HG02884 (cell line): ENCODE results near the gene TOR4A.
A peak's percentile ranks its signal among the peaks of the same experiment; 100 is the strongest.

Experiments
- ATAC-seq: cut with Tn5 transposase; IDR thresholded peaks from one replicate; pipeline ENCODE4 v1.9.1; 2021; ENCODE audit warnings: mild to moderate bottlenecking, moderate library complexity; ENCODE audit not compliant: unreplicated experiment

Gene TOR4A

GRCh38 chr9:137277329-137278041, at the start of gene TOR4A:
TOR4A (plus strand) TSS chr9:137277726; CDS start chr9:137278690, 964 bp downstream.
- peak; percentile 73 for ATAC-seq

- no peak for ATAC-seq
Measured at GRCh38 chr9:137227853-137228505, 49.5 kb upstream of the TOR4A start.

- no peak for ATAC-seq
Measured at GRCh38 chr9:137228506-137228967, 49.0 kb upstream of the TOR4A start.

- ATAC-seq = no peak
Measured at GRCh38 chr9:137228968-137229896, 48.3 kb upstream of the TOR4A start.

GRCh38 chr9:137229903-137230704, 47.4 kb upstream of the TOR4A start:
- ATAC-seq = no peak

- ATAC-seq = no peak
Measured at GRCh38 chr9:137230705-137231371, 46.7 kb upstream of the TOR4A start, which contains the start of gene SLC34A3. SLC34A3 (plus strand) TSS chr9:137230901; CDS start chr9:137231703, 802 bp downstream.

GRCh38 chr9:137231372-137232039, 46.0 kb upstream of the TOR4A start:
- no peak for ATAC-seq

GRCh38 chr9:137232101-137232500, 45.4 kb upstream of the TOR4A start:
- ATAC-seq = no peak

- ATAC-seq = no peak
Measured at GRCh38 chr9:137232510-137232909, 45.0 kb upstream of the TOR4A start.

- no peak for ATAC-seq
Measured at GRCh38 chr9:137233143-137233980, 44.2 kb upstream of the TOR4A start.

- no peak for ATAC-seq
Measured at GRCh38 chr9:137234055-137234697, 43.4 kb upstream of the TOR4A start.

GRCh38 chr9:137234758-137235423, 42.6 kb upstream of the TOR4A start:
- no peak for ATAC-seq

- no peak for ATAC-seq
Measured at GRCh38 chr9:137235424-137236237, 41.9 kb upstream of the TOR4A start.

- ATAC-seq = no peak
Measured at GRCh38 chr9:137236238-137236935, 41.1 kb upstream of the TOR4A start.

- no peak for ATAC-seq
Measured at GRCh38 chr9:137236936-137237421, 40.5 kb upstream of the TOR4A start.
